GM18519 (cell line): ENCODE measurements around the gene DDX31.

Source experiments
- ATAC-seq: cut with Tn5 transposase; IDR thresholded peaks from one replicate; pipeline ENCODE4 v1.9.1; 2021; ENCODE audit warnings: mild to moderate bottlenecking, moderate library complexity; ENCODE audit not compliant: unreplicated experiment, low FRiP score

DDX31 gene

DNA sequence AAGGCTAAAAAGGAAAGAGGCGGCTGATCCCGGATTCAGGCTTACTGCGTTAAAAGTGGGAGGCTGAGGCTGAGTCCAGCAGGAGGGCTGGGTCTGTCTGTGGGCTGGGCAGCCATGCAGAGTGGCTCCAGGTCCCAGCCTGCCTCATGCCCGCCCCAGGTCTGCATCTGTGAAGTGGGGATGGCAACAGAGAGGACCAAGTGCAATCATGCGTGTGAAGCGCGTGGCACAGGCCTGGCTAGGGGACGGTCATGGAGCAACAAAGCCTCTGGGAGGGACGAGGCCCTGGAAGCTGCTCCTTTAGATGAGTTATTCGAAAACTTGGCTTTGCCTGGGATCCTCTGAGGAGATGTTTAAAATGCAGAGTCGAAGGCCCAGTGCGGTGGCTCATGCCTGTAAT is 117.7 kb downstream of the DDX31 start:
- ATAC-seq = no peak

DNA sequence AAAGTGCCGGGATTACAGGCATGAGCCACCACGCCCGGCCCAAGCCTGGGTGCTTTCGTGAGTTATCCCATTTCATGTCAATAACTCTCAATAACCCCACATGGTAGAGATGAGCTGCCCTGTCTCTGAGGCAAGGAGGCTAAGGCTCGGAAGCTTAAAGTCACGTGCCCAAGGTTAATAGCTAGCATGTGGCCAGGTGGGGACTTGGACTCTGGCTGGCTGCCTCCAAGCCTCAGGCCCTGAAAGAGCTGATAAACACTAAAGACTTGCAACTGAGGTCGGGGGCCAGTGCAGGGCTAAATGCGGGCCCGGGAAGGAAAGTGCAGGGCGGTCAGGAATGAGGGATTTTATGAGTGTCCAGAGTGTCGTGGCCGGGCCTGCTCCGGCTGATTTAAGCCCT is 118.2 kb downstream of the DDX31 start:
- ATAC-seq = no peak

DNA sequence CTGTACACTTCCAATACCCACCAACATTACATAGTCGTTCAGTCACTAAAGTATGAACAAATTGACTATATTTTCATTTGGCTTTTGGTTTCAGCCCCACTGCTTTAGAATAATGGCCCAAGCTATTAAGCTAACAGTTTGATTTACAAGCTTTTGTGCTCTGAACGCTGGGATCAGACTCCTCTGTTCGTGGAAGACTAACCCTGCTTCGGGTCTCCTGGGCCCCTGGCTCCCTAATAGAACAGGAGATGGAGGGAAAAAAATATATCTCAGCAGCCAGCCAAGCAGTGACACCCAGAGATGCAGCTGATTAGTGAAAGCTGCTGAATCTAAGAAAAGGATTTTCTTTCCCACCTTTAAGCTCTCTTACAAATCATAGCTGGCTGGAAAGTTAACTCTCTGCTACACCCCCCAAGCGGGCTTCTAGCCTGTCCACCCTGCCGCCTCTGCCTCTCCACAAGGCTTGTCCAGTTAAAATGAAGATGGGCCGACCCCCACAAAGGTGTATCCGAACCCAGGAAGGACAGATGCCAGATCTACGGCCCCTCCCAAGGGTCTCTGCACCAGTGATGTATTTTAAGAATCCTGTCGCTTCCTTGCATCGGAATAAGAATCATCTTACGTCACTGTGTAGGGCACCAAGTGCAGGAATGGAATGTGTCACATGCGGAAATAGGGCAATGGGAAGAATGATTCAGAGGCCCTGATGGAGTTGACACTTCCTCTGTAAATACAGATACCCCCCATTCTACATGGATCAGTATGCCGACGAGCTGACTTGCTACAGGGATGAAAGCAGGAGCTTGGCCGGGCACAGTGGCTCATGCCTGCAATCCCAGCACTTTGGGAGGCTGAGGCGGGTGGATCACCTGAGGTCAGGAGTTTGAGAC is 120.8 kb downstream of the DDX31 start:
- no peak for ATAC-seq

DNA sequence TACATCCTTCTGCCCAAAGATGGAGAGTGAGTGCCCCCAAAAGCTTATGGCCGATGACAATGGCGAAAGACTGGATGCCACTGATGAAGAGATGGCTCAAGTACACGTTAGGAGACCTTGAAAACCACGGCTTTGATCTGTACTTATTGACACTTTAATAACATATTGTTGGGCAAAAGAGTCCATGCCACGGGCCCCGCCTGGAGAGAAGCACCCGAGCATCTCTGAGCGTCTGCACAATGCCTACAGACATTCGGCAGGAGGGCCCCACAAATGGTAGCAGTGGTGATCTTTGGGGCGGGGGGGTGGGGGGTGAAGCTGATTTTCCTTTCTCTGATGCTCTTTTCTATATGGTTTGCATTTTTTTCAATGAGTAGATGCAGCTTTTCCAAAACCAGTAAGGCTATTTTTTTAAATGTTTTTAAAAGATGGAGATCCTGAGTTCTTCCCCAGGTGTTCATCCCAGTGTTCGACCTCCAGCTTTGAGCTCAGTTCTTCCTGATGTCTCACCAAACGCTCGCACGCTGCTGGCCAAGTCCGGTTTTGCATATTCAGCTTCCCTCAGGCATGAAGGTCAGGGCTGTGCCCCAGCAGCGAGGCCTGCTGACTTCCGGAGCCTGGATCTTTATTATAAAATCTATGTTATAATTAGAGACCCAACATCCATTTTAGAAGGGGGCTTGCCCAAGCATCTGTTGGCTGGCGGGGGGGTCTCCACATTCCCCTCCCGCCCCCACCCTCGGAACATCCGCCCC is 121.6 kb downstream of the DDX31 start:
- ATAC-seq = no peak

DNA sequence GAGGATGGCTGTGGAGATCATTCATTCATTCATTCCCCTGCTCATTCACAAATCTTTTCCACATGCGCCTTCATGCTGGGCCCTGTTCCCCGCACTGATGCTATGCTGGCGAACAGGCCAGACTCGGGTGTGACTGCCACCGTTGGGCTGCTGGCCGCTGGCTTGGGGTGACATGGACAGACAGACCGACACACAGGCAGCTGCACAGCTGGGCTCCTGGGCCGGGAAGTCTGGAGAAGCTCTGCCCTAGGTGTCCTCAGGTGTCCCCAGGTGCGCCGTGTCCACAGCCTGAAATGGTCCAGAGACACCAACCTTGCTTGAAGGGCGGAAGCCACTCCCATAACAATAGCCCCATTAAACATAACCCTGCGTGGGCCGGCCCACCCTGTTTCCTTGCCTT is 122.3 kb downstream of the DDX31 start:
- ATAC-seq = no peak

DNA sequence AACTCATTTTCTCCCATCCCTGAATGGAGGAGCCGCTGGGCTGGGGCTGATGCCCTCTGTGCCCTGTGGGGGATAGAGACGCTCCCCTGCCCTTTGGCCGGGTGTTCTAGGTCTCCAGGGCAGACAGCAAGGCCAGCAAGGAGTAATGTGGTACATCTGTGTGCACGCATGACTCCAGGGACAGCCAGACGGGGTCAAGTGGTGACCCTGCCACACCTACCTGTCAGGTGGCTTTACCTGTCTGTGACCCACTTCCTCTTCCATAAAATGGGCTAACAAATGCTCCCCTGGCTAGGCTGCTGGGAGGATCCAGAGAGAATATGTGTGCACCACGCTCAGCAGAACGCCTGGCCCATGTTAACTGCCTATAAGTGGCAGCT is 122.7 kb downstream of the DDX31 start:
- no peak for ATAC-seq

DNA sequence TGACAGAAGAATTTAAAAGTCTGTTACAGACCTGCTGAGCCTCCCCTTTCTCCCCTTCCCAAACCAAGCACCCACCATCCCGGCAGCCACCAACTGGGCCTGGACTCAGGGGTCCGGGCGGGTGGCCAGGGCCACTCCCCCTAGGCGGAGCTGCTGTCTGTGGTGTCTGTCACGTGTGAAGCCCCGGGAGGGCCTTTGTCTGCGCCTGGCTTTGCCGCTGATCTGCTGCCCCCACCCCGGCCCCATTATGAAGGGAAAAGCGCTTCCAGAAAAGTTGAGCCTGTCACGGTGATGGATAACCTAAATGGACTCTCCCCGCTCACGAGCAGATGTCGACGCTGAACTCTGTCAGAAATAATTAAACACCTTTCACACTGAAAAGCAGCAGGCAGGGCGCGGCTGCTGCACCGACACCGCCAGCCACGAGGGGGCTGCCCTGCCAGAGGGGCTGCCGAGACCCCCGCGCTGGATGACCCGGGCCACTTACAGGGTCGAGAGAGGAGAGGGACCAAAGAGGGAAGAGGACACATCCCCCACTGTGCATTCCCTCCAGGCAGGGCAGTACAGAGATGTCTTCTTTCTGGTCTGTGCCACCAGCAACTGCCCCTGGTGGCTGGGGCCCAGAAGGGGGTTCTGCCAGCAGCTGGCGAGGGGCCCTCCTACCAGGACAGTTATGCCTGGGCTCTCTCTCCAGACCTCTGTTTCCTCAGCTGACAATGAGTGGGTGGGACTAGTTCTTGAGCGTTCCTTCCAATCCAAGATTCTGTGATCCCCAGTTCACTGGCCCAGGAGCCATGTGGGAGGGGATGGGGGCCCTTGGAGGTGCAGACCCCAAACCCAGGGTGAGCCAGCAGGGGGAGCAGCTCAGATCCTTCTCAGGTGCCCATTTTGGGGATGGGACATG is 123.4 kb downstream of the DDX31 start:
- ATAC-seq = no peak

DNA sequence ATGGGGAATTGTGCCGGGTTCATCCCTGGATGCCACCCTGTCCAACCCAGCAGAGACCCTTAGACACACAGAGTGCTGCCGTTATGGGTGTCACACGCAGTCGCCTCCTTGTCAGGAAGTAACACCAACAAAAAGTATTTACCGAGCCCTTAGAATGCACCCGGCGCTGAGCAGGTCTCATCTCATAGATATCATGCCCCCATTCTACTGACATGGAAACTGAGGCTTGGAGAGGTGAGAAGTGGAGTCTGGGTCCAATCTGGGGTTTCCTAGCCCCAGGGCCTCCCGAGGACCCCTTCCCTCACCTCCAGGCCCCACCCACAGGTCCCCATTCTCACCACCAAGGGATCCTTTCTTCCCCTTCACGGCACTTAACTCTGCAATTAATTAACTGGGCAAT is 124.2 kb downstream of the DDX31 start:
- no peak for ATAC-seq

DNA sequence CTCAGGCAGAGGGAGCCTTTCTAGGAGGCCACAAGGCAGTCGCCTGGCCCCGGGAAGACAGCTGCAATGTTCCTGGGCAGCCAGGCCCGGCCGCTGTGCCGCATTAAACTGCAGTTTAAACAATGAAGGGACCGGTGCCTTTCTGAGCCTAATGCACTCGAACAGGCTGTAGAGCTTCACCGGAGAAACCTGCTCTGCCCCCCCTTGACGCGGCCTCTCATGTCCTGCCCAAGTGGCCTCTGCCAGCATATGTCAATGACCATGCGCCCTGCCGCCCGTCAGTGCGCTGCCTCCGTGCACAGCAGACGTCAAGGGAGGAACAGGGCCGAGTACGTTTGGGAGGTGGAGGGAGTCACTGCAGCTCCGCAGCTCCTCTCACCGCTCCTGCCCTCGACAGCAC is 125.8 kb downstream of the DDX31 start:
- ATAC-seq = no peak

DNA sequence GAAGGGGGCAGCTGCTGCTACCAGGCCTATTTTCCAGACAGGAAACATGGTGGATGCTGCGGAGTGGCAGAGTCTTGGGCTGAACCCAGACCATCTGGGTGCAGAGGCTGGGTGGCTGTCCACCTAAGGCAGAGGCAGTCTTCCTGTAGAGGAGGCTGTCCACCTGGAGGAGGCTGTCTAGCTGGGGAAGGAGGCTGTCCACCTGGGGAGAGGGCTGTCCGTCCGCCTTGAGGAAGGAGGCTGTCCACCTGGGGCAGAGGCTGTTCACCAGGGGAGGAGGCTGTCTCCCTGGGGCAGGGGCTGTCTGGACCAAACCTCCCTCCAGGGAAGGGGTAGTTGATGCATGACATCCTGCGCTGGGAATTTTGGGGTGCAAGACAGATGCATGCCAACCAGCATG is 126.5 kb downstream of the DDX31 start:
- no peak for ATAC-seq
